AG10803 (cell line): ENCODE measurements around the gene CD63.

Source experiments
- DNase-seq: peaks from one replicate; pipeline ENCODE4 v3.0.0; 2010; ENCODE audit warnings: low read depth
- H3K4me3 ChIP-seq: 2 replicates; pipeline ENCODE4 v1.5.1; 2011; ENCODE audit warnings: mild to moderate bottlenecking, low read length, control low read depth
- CTCF ChIP-seq: conservative IDR thresholded peaks from 2 replicates; pipeline ENCODE4 v1.5.1; 2011; ENCODE audit warnings: mild to moderate bottlenecking, low read length, control low read depth, inconsistent platforms

The CD63 gene

GRCh38 chr12:55693323-55694187 lies 35.3 kb downstream of the CD63 start:
- DNase-seq = no peak
- TF ChIP-seq CTCF = no peak
- H3K4me3 ChIP-seq = no peak overlapping the region

GRCh38 chr12:55692631-55693322 lies 36.0 kb downstream of the CD63 start:
- no peak for TF ChIP-seq CTCF
- H3K4me3 ChIP-seq = no peak overlapping the region
- no peak for DNase-seq

GRCh38 chr12:55688716-55689655 lies 39.8 kb downstream of the CD63 start:
- H3K4me3 ChIP-seq = no peak overlapping the region
- DNase-seq = no peak
- no peak for TF ChIP-seq CTCF

- H3K4me3 ChIP-seq = no peak overlapping the region
- no peak for DNase-seq
- no peak for TF ChIP-seq CTCF
Measured at GRCh38 chr12:55687746-55688145, 41.1 kb downstream of the CD63 start.

GRCh38 chr12:55686366-55687010 lies 42.3 kb downstream of the CD63 start:
- H3K4me3 ChIP-seq = no peak overlapping the region
- TF ChIP-seq CTCF = no peak
- no peak for DNase-seq

GRCh38 chr12:55685671-55686070 lies 43.1 kb downstream of the CD63 start:
- DNase-seq = no peak
- no peak overlapping the region for H3K4me3 ChIP-seq
- no peak for TF ChIP-seq CTCF
